ENCODE measurements around the gene OR13J1. TPM values are rescaled to one million over a fixed set of nuclear protein-coding genes. Genes with fewer than 3 reads are reported as not detected.
"Not testable (repeated sequence)": the region's sequence is repeated elsewhere in the genome, so short reads cannot be mapped to it uniquely, and the experiment has no call there.

OR13J1 gene
- total RNA-seq, 1 experiment from 2014 or later, result not detected

GRCh38 chr9:35905051-35905781, 35.0 kb upstream of the OR13J1 start:
- peak; percentile 72 for DNase-seq (ENCODE audit: low read depth)

DNA sequence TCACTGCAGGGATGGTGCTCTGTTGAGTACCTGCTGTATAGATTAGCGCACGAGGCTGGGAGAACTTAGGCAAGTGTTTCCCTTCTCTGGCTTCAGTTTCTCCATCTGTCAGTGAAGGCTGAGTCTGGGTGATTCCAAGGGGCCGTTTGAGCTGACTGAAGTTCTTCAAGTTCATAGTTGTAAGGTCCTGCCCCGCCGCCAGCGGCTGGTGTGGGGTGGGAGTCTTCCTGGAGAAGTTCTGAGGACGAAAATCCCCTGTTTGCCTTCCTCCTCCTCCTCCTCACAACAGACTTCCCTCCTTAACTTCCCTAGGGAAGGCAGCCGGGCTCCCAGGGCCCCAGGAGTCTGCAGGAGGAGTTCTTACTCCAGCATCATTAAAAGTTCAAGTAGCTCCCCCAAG, 34.1 kb upstream of the OR13J1 start:
- no peak for DNase-seq (ENCODE audit: low read depth)

GRCh38 chr9:35903049-35903448, 32.8 kb upstream of the OR13J1 start:
- peak; percentile 50 for DNase-seq (ENCODE audit: low read depth)

- no peak for DNase-seq (ENCODE audit: low read depth)
Measured at GRCh38 chr9:35899021-35899420, 28.8 kb upstream of the OR13J1 start.

- DNase-seq (ENCODE audit: low read depth), result no peak
Measured at GRCh38 chr9:35898337-35898736, 28.1 kb upstream of the OR13J1 start.

GRCh38 chr9:35897376-35898099, 27.3 kb upstream of the OR13J1 start:
- not testable (repeated sequence) for DNase-seq (ENCODE audit: low read depth)

DNA sequence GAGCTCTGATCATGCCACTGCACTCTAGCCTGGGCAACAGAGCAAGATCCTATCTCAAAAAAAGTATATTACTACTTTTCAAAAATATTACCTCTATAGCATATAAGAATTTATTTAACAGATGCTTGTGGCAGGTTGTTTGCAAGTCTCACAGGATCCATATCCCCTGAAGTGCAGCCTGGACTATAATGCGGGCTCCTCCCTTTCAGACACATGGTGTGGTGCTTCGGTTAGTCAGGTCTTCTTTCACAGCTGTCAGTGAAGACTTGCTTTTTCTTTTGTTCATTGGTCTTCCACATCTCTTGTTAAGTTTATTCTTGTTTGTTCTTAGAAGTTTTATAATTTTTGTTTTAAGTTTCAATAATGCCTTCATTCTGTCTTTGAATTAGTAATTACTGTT, 26.4 kb upstream of the OR13J1 start:
- DNase-seq (ENCODE audit: low read depth), result no peak

GRCh38 chr9:35892051-35892450, 21.9 kb upstream of the OR13J1 start:
- DNase-seq (ENCODE audit: low read depth), result no peak

DNA sequence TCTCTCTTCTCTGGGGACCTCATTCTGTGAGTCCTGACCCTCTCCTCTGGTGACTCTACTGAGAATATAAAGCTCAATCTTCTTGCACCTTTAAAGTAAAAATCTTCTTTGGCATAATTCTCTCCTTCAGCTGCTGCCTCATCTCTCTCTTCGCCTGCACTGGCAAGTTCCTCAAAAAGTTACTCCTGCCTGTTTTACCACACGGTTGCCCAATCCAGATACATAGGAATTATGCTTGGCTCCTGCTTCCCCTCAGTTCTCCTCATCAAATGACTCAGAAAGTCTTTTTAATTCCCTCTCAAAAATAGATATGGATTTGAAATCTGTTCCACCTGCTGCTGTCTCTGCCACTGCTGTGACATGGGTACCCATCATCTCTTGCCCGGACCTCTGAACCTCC, 21.4 kb upstream of the OR13J1 start:
- no peak for DNase-seq (ENCODE audit: low read depth)

DNA sequence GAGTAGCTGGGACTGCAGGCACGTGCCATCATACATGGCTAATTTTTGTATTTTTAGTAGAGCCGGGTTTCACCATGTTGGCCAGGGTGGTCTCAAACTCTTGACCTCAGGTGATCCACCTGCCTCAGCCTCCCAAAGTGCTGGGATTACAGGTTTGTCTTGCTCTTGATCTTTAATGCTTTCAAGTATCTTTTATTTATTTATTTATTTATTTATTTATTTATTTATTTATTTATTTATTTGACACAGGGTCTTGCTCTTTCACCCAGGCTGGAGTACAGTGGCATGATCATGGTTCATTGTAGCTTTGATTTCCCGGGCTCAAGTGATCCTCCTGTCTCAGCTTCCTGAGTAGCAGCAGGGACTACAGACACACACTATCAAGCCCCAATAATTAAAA, 14.7 kb upstream of the OR13J1 start:
- DNase-seq (ENCODE audit: low read depth), result not testable (repeated sequence)

DNA sequence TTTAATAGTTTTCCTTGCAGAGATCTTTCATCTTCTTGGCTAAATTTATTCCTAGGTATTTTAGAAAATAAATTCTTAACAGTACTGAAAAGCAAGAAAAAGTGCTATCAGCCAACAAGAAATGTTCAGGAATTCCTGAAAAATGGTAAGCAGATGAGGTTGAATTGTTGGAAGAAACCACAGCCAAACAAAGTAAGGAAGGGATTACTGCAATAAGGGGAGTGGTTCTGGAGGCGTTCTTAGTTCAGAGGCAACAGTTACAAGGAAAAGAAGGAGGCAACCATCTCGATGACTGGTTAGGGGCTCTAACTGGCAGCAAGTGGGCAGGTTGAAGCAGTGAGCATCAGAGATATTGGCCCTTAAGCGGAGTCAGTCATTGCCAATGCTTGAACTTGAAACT, 12.8 kb upstream of the OR13J1 start:
- peak; percentile 21 for DNase-seq (ENCODE audit: low read depth)

GRCh38 chr9:35882263-35882848, 12.2 kb upstream of the OR13J1 start:
- peak; percentile 70 for DNase-seq (ENCODE audit: low read depth)

DNA sequence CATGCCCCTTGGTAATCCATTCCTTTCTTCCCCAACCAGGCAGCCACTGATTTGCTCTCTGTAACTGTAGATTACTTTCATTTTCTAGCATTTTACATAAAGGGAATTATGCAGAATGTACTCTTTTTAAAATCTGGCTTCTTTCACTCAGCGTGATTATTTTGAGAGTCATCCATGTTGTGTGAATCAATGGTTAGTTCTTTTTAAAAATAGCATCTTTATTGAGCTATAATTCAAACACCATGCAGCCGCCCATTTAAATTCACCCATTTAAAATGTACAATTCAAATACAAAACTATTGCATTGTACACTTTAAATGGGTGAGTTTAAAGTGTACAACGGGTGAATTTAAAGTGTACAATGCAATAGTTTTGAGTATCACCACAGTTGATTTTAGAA, 2.3 kb upstream of the OR13J1 start:
- DNase-seq (ENCODE audit: low read depth), result no peak

- DNase-seq (ENCODE audit: low read depth), result peak; percentile 66
Measured at GRCh38 chr9:35871545-35871944, 1.3 kb upstream of the OR13J1 start.

GRCh38 chr9:35869621-35870216, 482 bp downstream of the OR13J1 start:
- no peak for DNase-seq (ENCODE audit: low read depth)

GRCh38 chr9:35868933-35869332, 1.3 kb downstream of the OR13J1 start:
- no peak for DNase-seq (ENCODE audit: low read depth)

GRCh38 chr9:35867538-35867937, 2.7 kb downstream of the OR13J1 start:
- DNase-seq (ENCODE audit: low read depth), result no peak

GRCh38 chr9:35864695-35865255, 5.4 kb downstream of the OR13J1 start:
- DNase-seq (ENCODE audit: low read depth), result no peak

DNA sequence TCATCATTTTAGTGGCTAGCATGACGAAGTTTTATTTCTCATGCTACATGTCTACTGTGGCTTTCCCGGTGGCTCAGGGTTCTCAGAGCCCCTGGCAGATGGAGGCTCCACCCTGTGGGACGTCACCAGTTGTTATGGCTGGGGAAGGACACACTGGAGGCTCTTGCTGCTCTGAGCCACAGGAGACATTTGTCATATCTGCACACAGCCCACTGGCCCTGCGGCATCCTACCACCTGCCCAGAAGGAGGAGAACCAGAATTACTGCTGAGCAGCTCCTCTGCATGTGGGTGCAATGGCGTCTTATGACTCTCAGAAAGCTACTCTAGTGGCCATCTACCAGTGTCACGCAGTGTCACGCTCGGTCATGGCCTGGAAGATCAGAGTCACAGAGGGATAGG, 6.6 kb downstream of the OR13J1 start:
- DNase-seq (ENCODE audit: low read depth), result no peak

DNA sequence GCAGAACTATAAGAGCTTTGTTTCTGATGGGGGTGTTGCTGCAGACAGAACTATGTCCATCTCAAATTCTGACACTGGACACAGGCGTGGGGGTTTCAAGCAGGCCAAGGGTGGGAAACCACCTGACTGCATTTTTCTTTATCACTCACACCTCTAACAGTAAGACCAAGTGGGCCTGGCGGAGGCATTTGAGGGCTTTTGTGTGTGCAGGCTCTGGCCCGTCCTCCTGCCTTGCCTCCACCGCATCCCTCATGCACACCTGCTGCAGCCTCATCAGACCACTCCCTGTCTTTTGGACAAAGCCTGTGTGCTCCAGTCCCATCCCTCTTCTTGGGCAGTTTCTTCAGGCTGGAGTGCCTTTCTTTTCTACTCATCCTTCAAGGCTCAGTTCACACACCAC, 7.9 kb downstream of the OR13J1 start:
- no peak for DNase-seq (ENCODE audit: low read depth)

GRCh38 chr9:35861161-35861897, 8.9 kb downstream of the OR13J1 start:
- DNase-seq (ENCODE audit: low read depth), result no peak
